ENCODE data around the gene PPFIBP2. TPM values are rescaled to one million over a fixed set of nuclear protein-coding genes. Genes with fewer than 3 reads are reported as not detected.

The PPFIBP2 gene
- total RNA-seq, 4 donors from 2014 or later, result 26.4 to 33.3 (median 29.1) TPM

DNA sequence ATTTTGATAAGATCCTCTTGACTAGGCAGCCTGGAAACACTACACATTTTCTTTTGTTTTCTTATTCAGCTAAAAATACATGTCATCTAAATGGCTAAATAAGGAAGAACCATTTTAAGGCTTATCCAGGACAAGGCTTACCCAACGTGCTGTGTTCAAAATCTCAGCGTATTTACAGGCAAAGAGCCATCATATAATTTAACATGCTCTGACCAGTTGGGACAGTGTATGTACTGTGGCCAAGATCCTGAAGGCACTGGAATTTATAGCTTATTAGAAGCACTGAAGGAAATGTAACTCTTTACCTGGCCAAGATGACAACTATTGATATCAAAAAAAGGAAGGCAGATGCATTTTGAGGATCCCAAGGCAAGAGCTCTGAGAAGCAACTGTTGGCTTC, 71.1 kb downstream of the PPFIBP2 start:
- TF ChIP-seq, protein P1, sequence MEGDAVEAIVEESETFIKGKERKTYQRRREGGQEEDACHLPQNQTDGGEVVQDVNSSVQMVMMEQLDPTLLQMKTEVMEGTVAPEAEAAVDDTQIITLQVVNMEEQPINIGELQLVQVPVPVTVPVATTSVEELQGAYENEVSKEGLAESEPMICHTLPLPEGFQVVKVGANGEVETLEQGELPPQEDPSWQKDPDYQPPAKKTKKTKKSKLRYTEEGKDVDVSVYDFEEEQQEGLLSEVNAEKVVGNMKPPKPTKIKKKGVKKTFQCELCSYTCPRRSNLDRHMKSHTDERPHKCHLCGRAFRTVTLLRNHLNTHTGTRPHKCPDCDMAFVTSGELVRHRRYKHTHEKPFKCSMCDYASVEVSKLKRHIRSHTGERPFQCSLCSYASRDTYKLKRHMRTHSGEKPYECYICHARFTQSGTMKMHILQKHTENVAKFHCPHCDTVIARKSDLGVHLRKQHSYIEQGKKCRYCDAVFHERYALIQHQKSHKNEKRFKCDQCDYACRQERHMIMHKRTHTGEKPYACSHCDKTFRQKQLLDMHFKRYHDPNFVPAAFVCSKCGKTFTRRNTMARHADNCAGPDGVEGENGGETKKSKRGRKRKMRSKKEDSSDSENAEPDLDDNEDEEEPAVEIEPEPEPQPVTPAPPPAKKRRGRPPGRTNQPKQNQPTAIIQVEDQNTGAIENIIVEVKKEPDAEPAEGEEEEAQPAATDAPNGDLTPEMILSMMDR (IDR thresholded peaks at IDR 0.05; ENCODE audit: low read depth), result no peak

DNA sequence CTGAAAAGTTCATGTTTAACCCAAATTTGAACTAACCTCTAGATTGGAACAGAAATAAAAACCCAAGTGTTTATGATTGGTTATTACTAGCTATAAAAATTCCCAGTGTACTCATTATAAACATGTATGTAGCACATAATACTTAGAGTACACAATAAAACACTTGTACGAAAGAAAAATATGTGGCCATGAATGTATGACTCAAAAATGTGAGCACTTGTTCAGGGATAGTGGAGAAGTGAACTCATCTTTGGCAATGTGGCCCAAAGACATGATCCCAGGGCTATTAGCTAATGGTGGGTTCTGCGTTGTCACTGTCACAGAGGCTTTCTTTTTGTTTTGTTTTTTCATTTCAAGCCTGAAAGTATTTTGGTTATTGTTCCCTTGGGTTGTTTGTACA, 72.0 kb downstream of the PPFIBP2 start:
- TF ChIP-seq, protein P1 (IDR thresholded peaks at IDR 0.05; ENCODE audit: low read depth), result no peak

DNA sequence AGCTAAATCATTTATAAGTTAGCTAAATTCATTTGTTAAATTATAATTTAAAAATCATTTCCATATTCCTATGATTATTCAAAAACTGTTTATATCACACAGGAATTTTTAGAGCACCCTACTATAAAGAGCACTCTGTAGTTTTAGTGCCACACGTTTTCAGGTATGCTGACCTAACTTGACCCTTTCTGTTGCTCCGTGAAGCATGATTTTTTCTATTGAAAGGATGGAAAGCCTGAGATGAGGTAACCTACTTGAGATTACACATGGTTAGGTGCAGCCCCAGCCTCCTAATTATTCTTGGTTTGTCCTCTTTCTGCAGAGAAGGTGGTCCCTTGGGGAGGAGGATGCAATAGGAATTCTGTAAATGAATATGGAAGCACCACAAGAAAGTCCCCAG, 72.6 kb downstream of the PPFIBP2 start:
- TF ChIP-seq, protein P1 (IDR thresholded peaks at IDR 0.05; ENCODE audit: low read depth), result no peak

DNA sequence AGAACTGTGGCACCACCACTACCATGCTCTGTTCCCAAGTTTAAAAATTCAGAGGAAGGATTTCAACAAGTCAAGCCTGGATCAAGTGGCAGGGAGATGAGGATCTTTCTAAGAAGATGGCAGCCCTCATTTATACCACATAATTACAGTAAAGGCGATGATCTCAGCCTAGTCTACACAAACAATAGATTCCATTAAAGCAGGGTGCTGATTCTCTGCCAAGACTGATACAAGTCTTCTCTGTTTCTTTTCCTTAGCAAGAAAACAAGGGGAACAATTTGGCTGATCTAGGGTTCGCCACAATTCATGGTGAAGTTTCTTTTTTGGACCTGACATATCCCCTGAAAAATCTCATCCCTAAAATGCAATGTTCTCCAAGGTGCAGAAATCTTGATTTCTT, 73.9 kb downstream of the PPFIBP2 start:
- TF ChIP-seq, protein P1 (IDR thresholded peaks at IDR 0.05; ENCODE audit: low read depth), result no peak

DNA sequence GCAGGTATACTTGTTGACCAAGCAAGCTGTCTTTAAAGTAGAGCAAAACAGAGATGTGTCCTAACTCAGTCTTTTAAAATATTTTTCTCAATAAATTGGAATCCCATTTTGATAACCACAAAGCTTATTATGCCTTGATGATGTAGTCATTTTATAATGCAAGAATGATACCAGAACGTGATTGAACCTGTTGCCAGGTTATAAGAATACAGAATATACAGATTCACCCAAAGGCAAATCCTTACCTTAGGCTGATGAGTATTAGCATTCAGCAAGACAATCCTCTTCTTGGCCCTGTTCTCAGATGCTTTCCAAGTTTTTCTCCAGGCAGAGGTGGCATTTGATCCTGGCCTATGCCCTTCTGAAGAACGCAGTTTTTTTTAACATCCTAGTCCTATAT, 76.1 kb downstream of the PPFIBP2 start:
- TF ChIP-seq, protein P1 (IDR thresholded peaks at IDR 0.05; ENCODE audit: low read depth), result no peak

DNA sequence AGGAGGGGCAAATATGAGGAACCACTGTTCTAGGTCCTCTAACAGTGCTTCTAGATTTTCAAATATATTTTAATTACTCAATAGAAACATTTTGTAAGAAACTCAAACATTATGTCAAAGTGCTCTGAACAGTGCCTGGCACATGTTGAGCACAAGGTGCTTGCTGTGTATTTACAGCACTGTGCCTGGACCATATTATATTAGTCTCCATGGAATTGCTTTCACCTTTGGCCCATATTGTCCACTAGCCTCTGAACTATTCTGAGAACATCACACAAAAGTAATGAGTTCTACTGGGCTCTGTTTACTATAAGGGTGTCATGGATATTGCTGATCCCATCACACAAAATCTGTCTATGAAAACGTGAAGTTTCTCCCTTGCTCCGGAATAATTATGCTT, 76.7 kb downstream of the PPFIBP2 start:
- TF ChIP-seq, protein P1 (IDR thresholded peaks at IDR 0.05; ENCODE audit: low read depth), result no peak

DNA sequence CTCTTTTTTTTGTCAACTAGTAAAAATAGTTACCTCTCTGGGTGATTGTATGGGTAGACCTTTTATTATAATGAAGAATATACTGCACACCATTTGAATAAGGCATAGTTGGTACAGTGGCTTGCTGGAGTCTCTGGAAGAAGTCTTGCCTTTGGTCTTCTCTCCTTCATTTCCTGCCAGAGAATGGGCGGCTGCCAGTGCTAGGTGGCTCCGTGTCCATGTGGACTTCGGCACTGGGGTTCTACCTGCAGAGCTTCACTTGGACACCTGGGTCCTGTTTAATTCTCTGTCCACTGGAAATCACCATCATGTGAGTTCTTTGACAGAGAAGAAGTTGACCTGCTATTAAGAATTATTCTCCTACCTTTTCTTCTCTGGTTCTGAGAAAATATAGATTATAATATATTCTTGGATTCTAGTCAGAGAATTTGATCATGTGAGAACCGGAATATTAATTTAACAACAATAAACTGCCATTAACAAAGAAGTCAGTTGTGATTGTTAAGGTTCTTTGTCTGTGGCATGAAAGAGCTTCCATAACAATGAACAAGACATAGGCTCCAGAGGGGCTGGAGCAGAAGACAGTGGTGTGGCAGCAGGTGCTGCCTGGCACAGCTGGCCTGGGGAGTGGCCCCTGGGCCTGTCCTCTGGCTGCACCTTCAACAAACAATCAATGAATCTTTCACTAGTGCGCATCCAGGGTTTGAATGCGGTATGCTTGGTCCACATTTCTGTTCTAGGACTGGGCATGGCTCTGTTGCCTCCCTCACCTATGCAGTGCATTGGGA, 77.5 kb downstream of the PPFIBP2 start:
- TF ChIP-seq, protein P1 (IDR thresholded peaks at IDR 0.05; ENCODE audit: low read depth), result no peak
